IMR-90 (cell line): Measurements from ENCODE around the gene RUNX2. TPM values are rescaled to one million over a fixed set of nuclear protein-coding genes. Genes with fewer than 3 reads are reported as not detected.

Experiments
- ATAC-seq: fragments of 200-7000 bp; cut with Tn5 transposase; 2 replicates; pipeline ENCODE4 v1.9.1; 2020; ENCODE audit warnings: low read depth, mild to moderate bottlenecking, moderate library complexity
- BruUV-seq: library from RNA; stranded (reverse); fragments of 400-500 nt; replicated peaks from 2 replicates; lab custom pipeline; 2021; lab: Mats Ljungman, UMichigan
- CTCF ChIA-PET: fragments of 300-600 bp; formaldehyde crosslinking; extraction: SDS; loops from one replicate; lab custom pipeline; 2021; ENCODE audit warnings: antibody characterized with exemption; lab: Yijun Ruan, JAX
- POLR2A ChIA-PET: fragments of 300-600 bp; sonication (Branson Sonifier 250); formaldehyde crosslinking; loops from one replicate; lab custom pipeline; 2022; ENCODE audit warnings: antibody characterized with exemption; ENCODE audit not compliant: unreplicated experiment; lab: Charles Lee
- DNase-seq: peaks from one replicate; pipeline ENCODE4 v3.0.0; 2013
- H2AFZ ChIP-seq: replicated peaks from 2 replicates; pipeline ENCODE3; 2013; ENCODE audit warnings: low read length, mild to moderate bottlenecking; ENCODE audit not compliant: poor library complexity
- H2AK5ac ChIP-seq: 2 replicates; pipeline ENCODE4 v1.6.1; 2013; ENCODE audit warnings: low read depth, low read length, inconsistent platforms
- H2AK9ac ChIP-seq: replicated peaks from 2 replicates; pipeline ENCODE3; 2013; ENCODE audit warnings: mild to moderate bottlenecking, low read depth, low read length, moderate library complexity; ENCODE audit not compliant: poor library complexity
- H2BK120ac ChIP-seq: 2 replicates; pipeline ENCODE4 v1.6.1; 2013; ENCODE audit warnings: low read depth, low read length, inconsistent platforms
- H2BK15ac ChIP-seq: 3 replicates; pipeline ENCODE4 v1.6.1; 2013; ENCODE audit warnings: low read depth, low read length, inconsistent platforms
- H2BK20ac ChIP-seq: 2 replicates; pipeline ENCODE4 v1.6.1; 2013; ENCODE audit warnings: low read depth, mild to moderate bottlenecking, inconsistent platforms, low read length, moderate library complexity
- H2BK5ac ChIP-seq: 2 replicates; pipeline ENCODE4 v1.6.1; 2013; ENCODE audit warnings: mild to moderate bottlenecking, low read depth, low read length, inconsistent platforms; ENCODE audit not compliant: poor library complexity, severe bottlenecking
- H3K14ac ChIP-seq: replicated peaks from 2 replicates; pipeline ENCODE4 v1.6.1; 2013; ENCODE audit warnings: low read depth, low read length, inconsistent platforms
- H3K18ac ChIP-seq: 2 replicates; pipeline ENCODE4 v1.6.1; 2013; ENCODE audit warnings: low read depth, low read length, control low read depth
- H3K23ac ChIP-seq: 2 replicates; pipeline ENCODE4 v1.6.1; 2013; ENCODE audit warnings: low read depth, low read length, inconsistent platforms
- H3K27ac ChIP-seq: 2 replicates; pipeline ENCODE4 v1.5.1; 2013; ENCODE audit warnings: mild to moderate bottlenecking, control low read depth, low read length; ENCODE audit not compliant: insufficient read depth
- H3K27me3 ChIP-seq: 2 replicates; pipeline ENCODE4 v1.6.1; 2013; ENCODE audit warnings: low read length; ENCODE audit not compliant: control insufficient read depth, insufficient read depth
- H3K36me3 ChIP-seq: 2 replicates; pipeline ENCODE4 v1.6.1; 2013; ENCODE audit warnings: low read length, mixed read lengths; ENCODE audit not compliant: control insufficient read depth, insufficient read depth
- H3K4ac ChIP-seq: 2 replicates; pipeline ENCODE4 v1.6.1; 2013; ENCODE audit warnings: low read depth, low read length, inconsistent platforms
- H3K4me1 ChIP-seq: 2 replicates; pipeline ENCODE4 v1.6.1; 2013; ENCODE audit warnings: low read length, mixed read lengths; ENCODE audit not compliant: control insufficient read depth, insufficient read depth
- H3K4me2 ChIP-seq: 2 replicates; pipeline ENCODE4 v1.6.1; 2013; ENCODE audit warnings: low read depth, mild to moderate bottlenecking, control low read depth, low read length, moderate library complexity
- H3K4me3 ChIP-seq: 2 replicates; pipeline ENCODE4 v1.5.1; 2013; ENCODE audit warnings: low read depth, mild to moderate bottlenecking, control low read depth, low read length, moderate library complexity; ENCODE audit not compliant: insufficient read depth
- H3K56ac ChIP-seq: 2 replicates; pipeline ENCODE4 v1.6.1; 2013; ENCODE audit warnings: low read length, inconsistent platforms; ENCODE audit not compliant: insufficient read depth; ENCODE audit errors: extremely low read depth
- H3K79me1 ChIP-seq, 2 experiments: 2 replicates each; pipeline ENCODE4 v1.6.1; 2013; ENCODE audit warnings: low read length in 2 of 2, inconsistent platforms in 1 of 2, low read depth in 1 of 2
- H3K9ac ChIP-seq: 2 replicates; pipeline ENCODE4 v1.6.1; 2013; ENCODE audit warnings: low read depth, low read length, control low read depth
- H3K9me1 ChIP-seq: 2 replicates; pipeline ENCODE4 v1.6.1; 2013; ENCODE audit warnings: low read length, inconsistent platforms; ENCODE audit not compliant: insufficient read depth
- H3K9me3 ChIP-seq: 2 replicates; pipeline ENCODE4 v1.6.1; 2013; ENCODE audit warnings: low read length; ENCODE audit not compliant: control insufficient read depth, insufficient read depth
- H4K20me1 ChIP-seq: 2 replicates; pipeline ENCODE4 v1.6.1; 2013; ENCODE audit warnings: low read length, inconsistent platforms; ENCODE audit not compliant: insufficient read depth
- H4K5ac ChIP-seq: 2 replicates; pipeline ENCODE4 v1.6.1; 2013; ENCODE audit warnings: mild to moderate bottlenecking, low read depth, low read length, control low read depth
- H4K8ac ChIP-seq, 2 experiments: 2 replicates each; pipeline ENCODE4 v1.6.1; 2013; ENCODE audit warnings: low read depth in 2 of 2, low read length in 2 of 2, control low read depth in 1 of 2, inconsistent platforms in 1 of 2
- H4K91ac ChIP-seq: 2 replicates; pipeline ENCODE4 v1.6.1; 2013; ENCODE audit warnings: low read depth, low read length, inconsistent platforms; ENCODE audit not compliant: insufficient read depth
- BHLHE40 ChIP-seq: fragments of 150-350 bp; IDR thresholded peaks from 2 replicates; pipeline ENCODE4 v1.6.1; 2016; ENCODE audit warnings: mild to moderate bottlenecking, low read depth, low read length
- CEBPB ChIP-seq: IDR thresholded peaks from 2 replicates; pipeline ENCODE4 v1.6.1; 2012; ENCODE audit warnings: low read depth, low read length, improper control_type of control experiment
- CHD1 ChIP-seq: IDR thresholded peaks from 2 replicates; pipeline ENCODE4 v1.6.1; 2012; ENCODE audit warnings: low read depth, low read length, improper control_type of control experiment
- FOS ChIP-seq: fragments of 150-350 bp; IDR thresholded peaks from 2 replicates; pipeline ENCODE4 v1.6.1; 2016; ENCODE audit warnings: low read depth, low read length
- MAFK ChIP-seq: IDR thresholded peaks from 2 replicates; pipeline ENCODE4 v1.6.1; 2012; ENCODE audit warnings: low read depth, low read length, improper control_type of control experiment
- MAZ ChIP-seq: IDR thresholded peaks from 2 replicates; pipeline ENCODE4 v1.6.1; 2012; ENCODE audit warnings: low read depth, mild to moderate bottlenecking, low read length, improper control_type of control experiment, moderate library complexity, borderline replicate concordance
- MXI1 ChIP-seq: IDR thresholded peaks from 2 replicates; pipeline ENCODE4 v1.6.1; 2012; ENCODE audit warnings: low read depth, mild to moderate bottlenecking, low read length, moderate library complexity, borderline replicate concordance
- NFE2L2 ChIP-seq: fragments of 150-350 bp; IDR thresholded peaks from 2 replicates; pipeline ENCODE4 v1.6.1; 2016; ENCODE audit warnings: low read depth, mild to moderate bottlenecking, low read length
- POLR2A ChIP-seq: IDR thresholded peaks from 2 replicates; pipeline ENCODE4 v1.6.1; 2012; ENCODE audit warnings: mild to moderate bottlenecking, low read depth, low read length
- RAD21 ChIP-seq: IDR thresholded peaks from 2 replicates; pipeline ENCODE4 v1.6.1; 2012; ENCODE audit warnings: low read length, improper control_type of control experiment
- RCOR1 ChIP-seq: IDR thresholded peaks from 2 replicates; pipeline ENCODE4 v1.6.1; 2012; ENCODE audit warnings: mild to moderate bottlenecking, low read length, improper control_type of control experiment; ENCODE audit not compliant: insufficient replicate concordance
- RFX5 ChIP-seq: IDR thresholded peaks from 2 replicates; pipeline ENCODE4 v1.8.0; 2012; ENCODE audit warnings: low read depth, mild to moderate bottlenecking, low read length, moderate library complexity
- SMC3 ChIP-seq: fragments of 150-350 bp; IDR thresholded peaks from 2 replicates; pipeline ENCODE4 v1.6.1; 2016; ENCODE audit warnings: low read depth, mild to moderate bottlenecking, antibody characterized with exemption, low read length, moderate library complexity
- WGBS, 2 experiments: methylation state at CpG; one replicate each; pipeline versions ENCODE4 v1.1.5 to v1.1.7; 2013; ENCODE audit warnings: missing lambda C conversion rate in 2 of 2; ENCODE audit not compliant: insufficient read length in 1 of 2; ENCODE audit errors: extremely low coverage in 2 of 2; 5-methylcytosine and 5-hydroxymethylcytosine counted together
- dilution Hi-C: fragments of 300-500 bp; cut with HindIII; formaldehyde crosslinking; loops from one replicate; pipeline ENCODE4 v1.14.3; 2018; ENCODE audit warnings: low sequenced_read_pairs; ENCODE audit not compliant: unreplicated experiment
- in situ Hi-C: fragments of 300-500 bp; cut with MboI; formaldehyde crosslinking; loops from 3 replicates; pipeline ENCODE4 v1.14.3; 2019; ENCODE audit warnings: low sequenced_read_pairs, inconsistent platforms, mixed read lengths
- intact Hi-C: fragments of 100-400 bp; cut with micrococcal nuclease; formaldehyde crosslinking; loops from 2 replicates; pipeline ENCODE4 v1.10.0; 2022
- polyA plus RNA-seq, 3 experiments: library from polyadenylated mRNA; depleted of rRNA; stranded (reverse); fragments of >200 nt; gene quantifications; 2 replicates each; pipeline ENCODE4 v1.2.3, GENCODE V29; 2012; ENCODE audit warnings: low replicate concordance in 1 of 3
- total RNA-seq: library from RNA; depleted of rRNA; stranded (reverse); fragments of >200 nt; gene quantifications from 2 replicates; pipeline ENCODE4 v1.2.3, GENCODE V29; 2012
- TF ChIP-seq, protein P1 (sequence below): fragments of 150-350 bp; IDR thresholded peaks from 2 replicates; pipeline ENCODE4 v1.6.1; 2016; ENCODE audit warnings: low read depth, mild to moderate bottlenecking, low read length, moderate library complexity, borderline replicate concordance
- TF ChIP-seq, protein P2 (sequence below): fragments of 150-350 bp; IDR thresholded peaks from 2 replicates; pipeline ENCODE4 v1.6.1; 2017; ENCODE audit warnings: mild to moderate bottlenecking, antibody characterized with exemption, low read length, low read depth
- TF ChIP-seq, protein P3 (sequence below): conservative IDR thresholded peaks from 2 replicates; pipeline ENCODE4 v1.5.1; 2012; ENCODE audit warnings: mild to moderate bottlenecking, low read depth, low read length, improper control_type of control experiment

The RUNX2 gene
- total and polyA plus RNA-seq, 2 of the 4 experiments (the other 2 are of a cell fraction), result 2.3 to 4.7 TPM

DNA sequence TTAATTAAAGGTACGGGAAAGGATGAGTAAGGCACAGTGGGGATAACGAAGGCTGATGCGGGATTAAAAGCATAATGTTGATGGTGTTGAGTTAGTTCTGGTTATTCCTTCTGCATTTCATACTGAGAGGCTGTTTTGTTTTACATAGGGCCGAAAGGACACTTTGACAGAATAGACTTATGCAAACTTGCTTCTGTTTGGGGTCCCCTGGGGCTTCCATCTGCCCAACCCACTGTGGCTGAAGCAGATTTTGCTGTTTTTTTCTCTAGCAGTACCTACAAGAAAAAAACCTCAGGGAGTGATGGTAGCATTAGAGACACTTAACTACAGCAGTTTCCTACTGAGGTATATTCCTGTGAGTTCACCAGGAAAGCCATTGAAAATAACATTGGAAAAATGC is 185.7 kb downstream of the RUNX2 start:
- H2BK5ac ChIP-seq, result no peak overlapping the region
- H3K9me1 ChIP-seq, result peaks cover 3% of the 10 kb centered on the region; the same call in 1 of the 2 replicates
- 100% methylated on average over 1 of the region's 4 CpGs; no CpG with 5 or more reads in 1 of the 2 experiments for WGBS, 2 experiments
- in situ Hi-C loops (no loop called here), dilution Hi-C loops (no loop called here), intact Hi-C loops (no loop called here)
- H3K56ac ChIP-seq, result no peak overlapping the region
- no peak overlapping the region for H4K5ac ChIP-seq
- no peak overlapping the region for H2BK20ac ChIP-seq
- H3K4ac ChIP-seq, result no peak overlapping the region
- H4K8ac ChIP-seq, result no peak overlapping the region
- no peak overlapping the region for H3K23ac ChIP-seq
- no peak for DNase-seq
- H2BK15ac ChIP-seq, result no peak overlapping the region
- H4K20me1 ChIP-seq, result no peaks in the 10 kb centered on the region
- no peak overlapping the region for H2BK120ac ChIP-seq
- H2AK9ac ChIP-seq, result no peak overlapping the region
- no peak overlapping the region for H3K27ac ChIP-seq
- H3K4me1 ChIP-seq, result peaks cover 2% of the 10 kb centered on the region; the same call in 1 of the 2 replicates
- no peak overlapping the region for H3K4me2 ChIP-seq
- no peak overlapping the region for H3K9ac ChIP-seq
- no TSS peak for BruUV-seq
- ChIA-PET POLR2A (no interaction called here), CTCF (interaction anchor here (0.6 kb wide), 1 partner anchor 1078 kb away, joined by 3 read pairs; no protein-coding TSS in a partner anchor)
- no peak overlapping the region for H4K91ac ChIP-seq
- no peak for ATAC-seq
- no peaks in the 10 kb centered on the region for H3K9me3 ChIP-seq
- no peak overlapping the region for H3K18ac ChIP-seq
- TF ChIP-seq, protein P1, sequence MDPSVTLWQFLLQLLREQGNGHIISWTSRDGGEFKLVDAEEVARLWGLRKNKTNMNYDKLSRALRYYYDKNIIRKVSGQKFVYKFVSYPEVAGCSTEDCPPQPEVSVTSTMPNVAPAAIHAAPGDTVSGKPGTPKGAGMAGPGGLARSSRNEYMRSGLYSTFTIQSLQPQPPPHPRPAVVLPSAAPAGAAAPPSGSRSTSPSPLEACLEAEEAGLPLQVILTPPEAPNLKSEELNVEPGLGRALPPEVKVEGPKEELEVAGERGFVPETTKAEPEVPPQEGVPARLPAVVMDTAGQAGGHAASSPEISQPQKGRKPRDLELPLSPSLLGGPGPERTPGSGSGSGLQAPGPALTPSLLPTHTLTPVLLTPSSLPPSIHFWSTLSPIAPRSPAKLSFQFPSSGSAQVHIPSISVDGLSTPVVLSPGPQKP, result no peak
- TF ChIP-seq NFE2L2 (no peak), RAD21 (no peak), FOS (no peak), RFX5 (no peak), BHLHE40 (no peak), CHD1 (no peak), MAZ (no peak), MAFK (no peak), SMC3 (no peak), RCOR1 (no peak), CEBPB (no peak), MXI1 (no peak), POLR2A (no peak)
- TF ChIP-seq, protein P2, sequence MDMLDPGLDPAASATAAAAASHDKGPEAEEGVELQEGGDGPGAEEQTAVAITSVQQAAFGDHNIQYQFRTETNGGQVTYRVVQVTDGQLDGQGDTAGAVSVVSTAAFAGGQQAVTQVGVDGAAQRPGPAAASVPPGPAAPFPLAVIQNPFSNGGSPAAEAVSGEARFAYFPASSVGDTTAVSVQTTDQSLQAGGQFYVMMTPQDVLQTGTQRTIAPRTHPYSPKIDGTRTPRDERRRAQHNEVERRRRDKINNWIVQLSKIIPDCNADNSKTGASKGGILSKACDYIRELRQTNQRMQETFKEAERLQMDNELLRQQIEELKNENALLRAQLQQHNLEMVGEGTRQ, result no peak
- TF ChIP-seq, protein P3, sequence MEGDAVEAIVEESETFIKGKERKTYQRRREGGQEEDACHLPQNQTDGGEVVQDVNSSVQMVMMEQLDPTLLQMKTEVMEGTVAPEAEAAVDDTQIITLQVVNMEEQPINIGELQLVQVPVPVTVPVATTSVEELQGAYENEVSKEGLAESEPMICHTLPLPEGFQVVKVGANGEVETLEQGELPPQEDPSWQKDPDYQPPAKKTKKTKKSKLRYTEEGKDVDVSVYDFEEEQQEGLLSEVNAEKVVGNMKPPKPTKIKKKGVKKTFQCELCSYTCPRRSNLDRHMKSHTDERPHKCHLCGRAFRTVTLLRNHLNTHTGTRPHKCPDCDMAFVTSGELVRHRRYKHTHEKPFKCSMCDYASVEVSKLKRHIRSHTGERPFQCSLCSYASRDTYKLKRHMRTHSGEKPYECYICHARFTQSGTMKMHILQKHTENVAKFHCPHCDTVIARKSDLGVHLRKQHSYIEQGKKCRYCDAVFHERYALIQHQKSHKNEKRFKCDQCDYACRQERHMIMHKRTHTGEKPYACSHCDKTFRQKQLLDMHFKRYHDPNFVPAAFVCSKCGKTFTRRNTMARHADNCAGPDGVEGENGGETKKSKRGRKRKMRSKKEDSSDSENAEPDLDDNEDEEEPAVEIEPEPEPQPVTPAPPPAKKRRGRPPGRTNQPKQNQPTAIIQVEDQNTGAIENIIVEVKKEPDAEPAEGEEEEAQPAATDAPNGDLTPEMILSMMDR, result no peak
- no peak overlapping the region for H2AK5ac ChIP-seq
- no peak overlapping the region for H3K4me3 ChIP-seq
- no peaks in the 10 kb centered on the region for H3K27me3 ChIP-seq
- peaks cover 0 to 26% of the 10 kb centered on the region in 2 experiments; a peak in 2 of 4 replicates for H3K79me1 ChIP-seq
- H2AFZ ChIP-seq, result no peak overlapping the region
- no peak overlapping the region for H3K14ac ChIP-seq
- 0 out of 2 replicates have a peak, but pooled peaks cover 2% of the 10 kb centered on the region for H3K36me3 ChIP-seq
